DND-41 (cell line): Measurements from ENCODE around the gene USP34.

Experiments used
- ATAC-seq: fragments of 200-7000 bp; cut with Tn5 transposase; 3 replicates; pipeline ENCODE4 v1.9.1; 2021; ENCODE audit warnings: low read depth; ENCODE audit not compliant: insufficient read depth
- DNase-seq: peaks from one replicate; pipeline ENCODE4 v3.0.0-alpha.2; 2020
- H2AFZ ChIP-seq: 2 replicates; pipeline ENCODE4 v1.6.0; 2012; ENCODE audit warnings: low read depth, low read length
- H3K27ac ChIP-seq: 2 replicates; pipeline ENCODE4 v1.5.1; 2012; ENCODE audit warnings: low read length, inconsistent platforms
- H3K27me3 ChIP-seq: fragments of 200-600 bp; sonication (generic); 2 replicates; pipeline ENCODE4 v1.6.0; 2012; ENCODE audit warnings: low read length, mild to moderate bottlenecking, inconsistent platforms; ENCODE audit not compliant: insufficient read depth, poor library complexity
- H3K36me3 ChIP-seq: 2 replicates; pipeline ENCODE4 v1.5.1; 2012; ENCODE audit warnings: low read length, inconsistent platforms; ENCODE audit not compliant: insufficient read depth
- H3K4me1 ChIP-seq: 2 replicates; pipeline ENCODE4 v1.5.1; 2012; ENCODE audit warnings: mild to moderate bottlenecking, low read length; ENCODE audit not compliant: insufficient read depth
- H3K4me2 ChIP-seq: 2 replicates; pipeline ENCODE4 v1.6.0; 2012; ENCODE audit warnings: mild to moderate bottlenecking, moderate library complexity, low read length, inconsistent platforms; ENCODE audit not compliant: insufficient read depth
- H3K4me3 ChIP-seq, 2 experiments: fragments of 200-600 bp in 1 of 2; shearing (Covaris generic) in 1 of 2; 2 replicates each; pipeline ENCODE4 v1.5.1; 2012 to 2016; ENCODE audit warnings: inconsistent platforms in 2 of 2, low read length in 2 of 2, mild to moderate bottlenecking in 2 of 2, low read depth in 1 of 2, moderate library complexity in 1 of 2
- H3K79me2 ChIP-seq: 2 replicates; pipeline ENCODE4 v1.6.0; 2012; ENCODE audit warnings: low read length, inconsistent platforms; ENCODE audit not compliant: insufficient read depth
- H3K9ac ChIP-seq: 2 replicates; pipeline ENCODE4 v1.6.0; 2012; ENCODE audit warnings: low read depth, mild to moderate bottlenecking, inconsistent platforms, low read length, moderate library complexity
- H3K9me3 ChIP-seq: 2 replicates; pipeline ENCODE4 v1.5.1; 2012; ENCODE audit warnings: low read length, moderate library complexity, mild to moderate bottlenecking, inconsistent platforms; ENCODE audit not compliant: insufficient read depth, severe bottlenecking
- H4K20me1 ChIP-seq: 2 replicates; pipeline ENCODE4 v1.6.0; 2012; ENCODE audit warnings: low read length; ENCODE audit not compliant: insufficient read depth
- EZH2 ChIP-seq: IDR thresholded peaks from 3 replicates; pipeline ENCODE4 v1.6.1; 2012; ENCODE audit warnings: borderline replicate concordance, low read depth, mild to moderate bottlenecking, moderate library complexity, low read length, inconsistent platforms; ENCODE audit not compliant: severe bottlenecking
- TF ChIP-seq, protein P1 (sequence below): IDR thresholded peaks from 2 replicates; pipeline ENCODE4 v1.5.1; 2012; ENCODE audit warnings: borderline replicate concordance, low read length, moderate library complexity, mild to moderate bottlenecking; ENCODE audit not compliant: poor library complexity, severe bottlenecking; ENCODE audit errors: extremely low read depth

Gene USP34

DNA sequence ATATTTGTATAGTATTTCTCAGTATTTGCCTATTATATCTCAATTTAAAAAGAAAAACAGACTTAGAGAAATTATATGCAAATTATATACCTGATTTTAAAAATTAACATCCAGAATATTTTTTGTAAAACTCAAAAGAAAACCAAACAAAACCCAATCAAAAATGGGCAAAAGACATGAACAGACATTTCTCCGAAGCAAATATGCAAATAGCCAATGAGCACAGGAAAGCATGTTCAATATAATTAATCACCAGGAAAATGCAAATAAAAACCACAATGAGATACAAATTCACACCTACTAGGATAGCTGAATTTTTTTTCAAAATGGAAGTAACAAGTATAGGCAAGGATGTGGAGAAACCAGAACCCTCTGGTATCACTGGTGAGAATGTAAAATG lies 108.0 kb downstream of the USP34 start:
- H3K4me2 ChIP-seq: no peak overlapping the region
- no peaks in the 10 kb centered on the region for H3K9me3 ChIP-seq
- H2AFZ ChIP-seq: no peak overlapping the region
- DNase-seq: no peak
- peaks cover 23% of the 10 kb centered on the region for H3K4me1 ChIP-seq
- ATAC-seq: no peak
- 0 out of 2 replicates have a peak, but pooled peaks cover 2% of the 10 kb centered on the region for H4K20me1 ChIP-seq
- H3K27me3 ChIP-seq: no peaks in the 10 kb centered on the region
- no peak overlapping the region for H3K9ac ChIP-seq
- H3K27ac ChIP-seq: no peak overlapping the region
- H3K36me3 ChIP-seq: peaks cover 34% of the 10 kb centered on the region
- H3K79me2 ChIP-seq: peaks cover 38% of the 10 kb centered on the region
- TF ChIP-seq EZH2: no peak
- TF ChIP-seq, protein P1, sequence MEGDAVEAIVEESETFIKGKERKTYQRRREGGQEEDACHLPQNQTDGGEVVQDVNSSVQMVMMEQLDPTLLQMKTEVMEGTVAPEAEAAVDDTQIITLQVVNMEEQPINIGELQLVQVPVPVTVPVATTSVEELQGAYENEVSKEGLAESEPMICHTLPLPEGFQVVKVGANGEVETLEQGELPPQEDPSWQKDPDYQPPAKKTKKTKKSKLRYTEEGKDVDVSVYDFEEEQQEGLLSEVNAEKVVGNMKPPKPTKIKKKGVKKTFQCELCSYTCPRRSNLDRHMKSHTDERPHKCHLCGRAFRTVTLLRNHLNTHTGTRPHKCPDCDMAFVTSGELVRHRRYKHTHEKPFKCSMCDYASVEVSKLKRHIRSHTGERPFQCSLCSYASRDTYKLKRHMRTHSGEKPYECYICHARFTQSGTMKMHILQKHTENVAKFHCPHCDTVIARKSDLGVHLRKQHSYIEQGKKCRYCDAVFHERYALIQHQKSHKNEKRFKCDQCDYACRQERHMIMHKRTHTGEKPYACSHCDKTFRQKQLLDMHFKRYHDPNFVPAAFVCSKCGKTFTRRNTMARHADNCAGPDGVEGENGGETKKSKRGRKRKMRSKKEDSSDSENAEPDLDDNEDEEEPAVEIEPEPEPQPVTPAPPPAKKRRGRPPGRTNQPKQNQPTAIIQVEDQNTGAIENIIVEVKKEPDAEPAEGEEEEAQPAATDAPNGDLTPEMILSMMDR: no peak
- H3K4me3 ChIP-seq: no peak overlapping the region

GRCh38 chr2:61361068-61361467 lies 109.8 kb downstream of the USP34 start:
- H3K4me2 ChIP-seq: no peak overlapping the region
- peaks cover 3% of the 10 kb centered on the region for H3K9me3 ChIP-seq
- H3K9ac ChIP-seq: no peak overlapping the region
- no peak overlapping the region for H3K27ac ChIP-seq
- 0 out of 2 replicates have a peak, but pooled peaks cover 2% of the 10 kb centered on the region for H4K20me1 ChIP-seq
- H3K36me3 ChIP-seq: peaks cover 28% of the 10 kb centered on the region
- TF ChIP-seq EZH2: no peak
- TF ChIP-seq, protein P1: no peak
- no peak overlapping the region for H3K4me3 ChIP-seq
- H2AFZ ChIP-seq: no peak overlapping the region
- no peak for DNase-seq
- H3K27me3 ChIP-seq: no peaks in the 10 kb centered on the region
- no peak for ATAC-seq
- H3K4me1 ChIP-seq: peaks cover 13% of the 10 kb centered on the region
- peaks cover 54% of the 10 kb centered on the region for H3K79me2 ChIP-seq

GRCh38 chr2:61359058-61359457 lies 111.8 kb downstream of the USP34 start:
- Histone ChIP-seq H3K79me2 (peaks cover 70% of the 10 kb centered on the region), H3K9ac (no peak overlapping the region), H3K4me1 (no peaks in the 10 kb centered on the region), H3K27ac (no peak overlapping the region), H3K36me3 (peaks cover 41% of the 10 kb centered on the region), H3K27me3 (no peaks in the 10 kb centered on the region), H4K20me1 (no peaks in the 10 kb centered on the region), H2AFZ (no peak overlapping the region), H3K9me3 (peaks cover 12% of the 10 kb centered on the region), H3K4me3 (no peak overlapping the region), H3K4me2 (no peak overlapping the region)
- TF ChIP-seq, protein P1: no peak
- TF ChIP-seq EZH2: no peak
- no peak for ATAC-seq
- no peak for DNase-seq

DNA sequence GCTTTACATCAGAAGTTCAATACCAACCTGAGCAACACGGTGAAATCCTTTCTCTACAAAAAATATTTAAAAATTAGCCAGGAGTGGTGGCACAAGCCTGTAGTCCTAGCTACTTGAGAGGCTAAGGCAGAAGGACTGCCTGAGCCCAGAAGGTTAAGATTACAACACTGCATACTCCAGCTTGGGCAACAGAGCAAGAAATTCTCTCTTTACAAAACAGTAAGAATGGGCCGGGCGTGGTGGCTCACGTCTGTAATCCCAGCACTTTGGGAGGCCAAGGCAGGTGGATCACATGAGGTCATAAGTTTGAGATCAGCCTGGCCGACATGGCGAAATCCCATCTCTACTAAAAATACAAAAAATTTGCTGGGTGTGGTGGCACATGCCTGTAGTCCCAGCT lies 113.2 kb downstream of the USP34 start:
- Histone ChIP-seq H3K4me1 (no peaks in the 10 kb centered on the region), H3K4me2 (no peak overlapping the region), H3K9me3 (peaks cover 15% of the 10 kb centered on the region), H3K4me3 (no peak overlapping the region), H2AFZ (no peak overlapping the region), H3K79me2 (peaks cover 76% of the 10 kb centered on the region), H4K20me1 (no peaks in the 10 kb centered on the region), H3K27me3 (no peaks in the 10 kb centered on the region), H3K36me3 (peaks cover 36% of the 10 kb centered on the region), H3K9ac (no peak overlapping the region), H3K27ac (no peak overlapping the region)
- DNase-seq (no peak), ATAC-seq (no peak)
- TF ChIP-seq EZH2: no peak
- TF ChIP-seq, protein P1: no peak
